Endodermal cell (in vitro differentiated cells): ENCODE measurements around the gene PRSS8. TPM values are rescaled to one million over a fixed set of nuclear protein-coding genes. Genes with fewer than 3 reads are reported as not detected.

ENCODE experiments used
- DNase-seq: peaks from one replicate; pipeline ENCODE4 v3.0.0-alpha.2; 2017
- H3K27ac ChIP-seq: 2 replicates; pipeline ENCODE4 v1.5.1; 2013; ENCODE audit warnings: mild to moderate bottlenecking, low read depth, low read length, moderate library complexity
- H3K27me3 ChIP-seq: 2 replicates; pipeline ENCODE4 v1.6.1; 2013; ENCODE audit warnings: mild to moderate bottlenecking, low read length, moderate library complexity; ENCODE audit not compliant: insufficient read depth, control insufficient read depth, poor library complexity, severe bottlenecking
- H3K36me3 ChIP-seq: 2 replicates; pipeline ENCODE4 v1.7.0; 2013; ENCODE audit warnings: mild to moderate bottlenecking, low read length, moderate library complexity; ENCODE audit not compliant: control insufficient read depth, insufficient read depth
- H3K4me1 ChIP-seq: one replicate; pipeline ENCODE4 v1.7.0; 2013; ENCODE audit warnings: low read length; ENCODE audit not compliant: control insufficient read depth, insufficient read depth
- H3K4me3 ChIP-seq: 2 replicates; pipeline ENCODE4 v1.5.1; 2013; ENCODE audit warnings: mild to moderate bottlenecking, low read length, moderate library complexity
- H3K9ac ChIP-seq: 2 replicates; pipeline ENCODE4 v1.6.1; 2013; ENCODE audit warnings: mild to moderate bottlenecking, low read length, moderate library complexity; ENCODE audit not compliant: poor library complexity, severe bottlenecking; ENCODE audit errors: extremely low read depth
- H3K9me3 ChIP-seq: 2 replicates; pipeline ENCODE4 v1.6.1; 2013; ENCODE audit warnings: mild to moderate bottlenecking, low read length, moderate library complexity; ENCODE audit not compliant: control insufficient read depth
- H3K27ac Mint-ChIP-seq: 2 replicates; pipeline ENCODE4 v1.8.0; 2020; ENCODE audit warnings: mixed read lengths
- H3K27me3 Mint-ChIP-seq: 2 replicates; pipeline ENCODE4 v1.8.0; 2021; ENCODE audit warnings: mild to moderate bottlenecking, mixed read lengths; ENCODE audit not compliant: insufficient read depth
- H3K36me3 Mint-ChIP-seq: 2 replicates; pipeline ENCODE4 v1.8.0; 2020; ENCODE audit warnings: low read depth, mixed read lengths
- H3K4me1 Mint-ChIP-seq: 2 replicates; pipeline ENCODE4 v1.8.0; 2020; ENCODE audit warnings: mixed read lengths
- H3K4me3 Mint-ChIP-seq: 2 replicates; pipeline ENCODE4 v1.8.0; 2020; ENCODE audit warnings: mild to moderate bottlenecking, moderate library complexity, mixed read lengths
- H3K9me3 Mint-ChIP-seq: 2 replicates; pipeline ENCODE4 v1.8.0; 2020; ENCODE audit warnings: mild to moderate bottlenecking, mixed read lengths
- CTCF ChIP-seq: fragments of 200-600 bp; sonication (generic); conservative IDR thresholded peaks from 2 replicates; pipeline ENCODE4 v1.5.0; 2021; ENCODE audit warnings: antibody characterized with exemption, mild to moderate bottlenecking
- WGBS, 2 experiments: methylation state at CpG; one replicate each; pipeline versions ENCODE4 v1.1.5 to v1.1.7; 2013; ENCODE audit warnings: missing lambda C conversion rate in 2 of 2, mixed read lengths in 1 of 2; ENCODE audit not compliant: insufficient coverage in 1 of 2, insufficient read length in 1 of 2; 5-methylcytosine and 5-hydroxymethylcytosine counted together
- total RNA-seq, 2 donors: library from RNA; stranded (reverse); fragmentation: NEBNext Ultra II Directional in 1 of 2; extraction: Animal tissue kit (Norgen Biotek cat#: 25700) in 1 of 2; gene quantifications; 2 replicates in 1 of 2; 3 replicates in 1 of 2; pipeline ENCODE4 v1.2.1, GENCODE V29; 2021

PRSS8 gene
- total RNA-seq, 2 donors from 2014 or later: 79.7 to 80.1 TPM

- H3K27ac Mint-ChIP-seq: no peak within 1 kb of the TSS
- TF ChIP-seq CTCF: no peak
- peak; percentile 53 for DNase-seq
- Histone ChIP-seq H3K27ac (no peak within 1 kb of the TSS), H3K4me3 (no peak within 1 kb of the TSS), H3K36me3 (no peaks in the 10 kb centered on the region), H3K27me3 (peaks cover 20% of the 10 kb centered on the region), H3K4me1 (no peaks in the 10 kb centered on the region), H3K9me3 (no peaks in the 10 kb centered on the region), H3K9ac (no peak within 1 kb of the TSS)
- peak within 1 kb of the TSS; percentile 42 for H3K4me3 Mint-ChIP-seq
- no peaks in the 10 kb centered on the region for H3K4me1 Mint-ChIP-seq
- no peaks in the 10 kb centered on the region for H3K36me3 Mint-ChIP-seq
- no peaks in the 10 kb centered on the region for H3K9me3 Mint-ChIP-seq
- WGBS, 2 experiments: 85 to 87% methylated on average over 5 to 11 of the region's 11 CpGs
- peaks cover 43% of the 10 kb centered on the region for H3K27me3 Mint-ChIP-seq
These were observed 14.7 kb upstream of the PRSS8 start, which contains the start of gene PRSS36 for GRCh38 chr16:31149894-31150890. Gene PRSS36 (minus strand): TSS chr16:31150066. CDS start chr16:31150035, 31 bp downstream.

GRCh38 chr16:31149332-31149731, 13.8 kb upstream of the PRSS8 start:
- H3K27ac ChIP-seq: no peak overlapping the region
- no peaks in the 10 kb centered on the region for H3K9me3 ChIP-seq
- no peak overlapping the region for H3K9ac ChIP-seq
- Mint-ChIP-seq H3K4me3 (no peak overlapping the region), H3K36me3 (no peaks in the 10 kb centered on the region), H3K27ac (no peak overlapping the region), H3K9me3 (no peaks in the 10 kb centered on the region), H3K4me1 (no peaks in the 10 kb centered on the region), H3K27me3 (peaks cover 52% of the 10 kb centered on the region)
- H3K4me1 ChIP-seq: no peaks in the 10 kb centered on the region
- H3K27me3 ChIP-seq: peaks cover 20% of the 10 kb centered on the region
- H3K36me3 ChIP-seq: no peaks in the 10 kb centered on the region
- WGBS, 2 experiments: 86 to 94% methylated on average over 2 to 5 of the region's 5 CpGs
- H3K4me3 ChIP-seq: no peak overlapping the region
- no peak for TF ChIP-seq CTCF
- DNase-seq: peak; percentile 48

GRCh38 chr16:31148896-31149295, 13.4 kb upstream of the PRSS8 start:
- no peak overlapping the region for H3K4me3 ChIP-seq
- peak overlapping the region; percentile 42 for H3K4me3 Mint-ChIP-seq
- H3K9ac ChIP-seq: no peak overlapping the region
- H3K9me3 ChIP-seq: no peaks in the 10 kb centered on the region
- H3K4me1 ChIP-seq: no peaks in the 10 kb centered on the region
- 95% methylated on average over 11 to 25 of the region's 25 CpGs for WGBS, 2 experiments
- H3K9me3 Mint-ChIP-seq: no peaks in the 10 kb centered on the region
- H3K27me3 Mint-ChIP-seq: peaks cover 56% of the 10 kb centered on the region
- H3K27ac ChIP-seq: no peak overlapping the region
- no peaks in the 10 kb centered on the region for H3K4me1 Mint-ChIP-seq
- DNase-seq: peak; percentile 41
- no peaks in the 10 kb centered on the region for H3K36me3 ChIP-seq
- H3K27me3 ChIP-seq: peaks cover 20% of the 10 kb centered on the region
- no peak overlapping the region for H3K27ac Mint-ChIP-seq
- TF ChIP-seq CTCF: no peak
- H3K36me3 Mint-ChIP-seq: no peaks in the 10 kb centered on the region
